Ovary (tissue), 9 donors: ENCODE measurements around the gene CYP20A1. TPM values are rescaled to one million over a fixed set of nuclear protein-coding genes. Genes with fewer than 3 reads are reported as not detected.

Experiments
- DNase-seq, 5 donors: peaks; one replicate each; pipeline ENCODE4 v3.0.0-alpha.2; 2019 to 2020
- H3K27ac ChIP-seq, 2 donors: fragments of 200-600 bp; one replicate each; pipeline versions ENCODE4 v1.5.1 to v1.8.0; 2019 to 2022
- H3K27me3 ChIP-seq: fragments of 200-600 bp; one replicate; pipeline ENCODE4 v1.8.0; 2022
- H3K36me3 ChIP-seq: fragments of 200-600 bp; sonication (generic); one replicate; pipeline ENCODE4 v1.5.1; 2019
- H3K4me1 ChIP-seq: one replicate; pipeline ENCODE4 v1.8.1; 2013; ENCODE audit warnings: mild to moderate bottlenecking, moderate library complexity; ENCODE audit not compliant: insufficient read depth
- H3K4me3 ChIP-seq: fragments of 200-600 bp; sonication (generic); one replicate; pipeline ENCODE4 v1.5.1; 2017
- H3K9me3 ChIP-seq, 2 donors: fragments of 200-600 bp in 1 of 2; sonication (generic) in 1 of 2; one replicate each; pipeline versions ENCODE4 v1.5.1 to v1.8.1; 2013 to 2019; ENCODE audit warnings: mild to moderate bottlenecking in 1 of 2, moderate library complexity in 1 of 2
- CTCF ChIP-seq, 3 donors: fragments of 450-650 bp in 2 of 3; fragments of 200-600 bp in 1 of 3; IDR thresholded peaks; one replicate each; pipeline versions ENCODE4 v1.5.1 to v1.8.0; 2016 to 2022; ENCODE audit warnings: antibody characterized with exemption in 3 of 3, mild to moderate bottlenecking in 1 of 3
- EP300 ChIP-seq: sonication (generic); formaldehyde crosslinking; IDR thresholded peaks from one replicate; pipeline ENCODE4 v1.6.1; 2017; ENCODE audit warnings: antibody characterized with exemption
- POLR2A ChIP-seq: fragments of 450-650 bp; IDR thresholded peaks from one replicate; pipeline ENCODE4 v1.6.1; 2017; ENCODE audit warnings: antibody characterized with exemption, mild to moderate bottlenecking, moderate library complexity
- WGBS, 3 donors: extraction: QIAGEN DNeasy Blood & Tissue Kit in 1 of 3; methylation state at CpG; one replicate each; pipeline versions ENCODE4 v1.1.5 to v1.1.7; 2013 to 2017; 5-methylcytosine and 5-hydroxymethylcytosine counted together
- intact Hi-C, 4 donors: fragments of 100-400 bp; cut with DNase I; formaldehyde crosslinking; loops; one replicate each; pipeline versions ENCODE4 v1.11.0 to v1.15.1; 2022 to 2023
- polyA plus RNA-seq, 2 donors: library from polyadenylated mRNA; stranded (reverse); fragments of 200-250 nt in 1 of 2; fragments of 350-450 nt in 1 of 2; fragmentation: Illumina TruSeq in 1 of 2; extraction: RNeasy Lipid Tissue Mini Kit (QIAGEN cat#74804) in 1 of 2; gene quantifications; one replicate each; pipeline ENCODE4 v1.2.3, GENCODE V29; 2013 to 2014
- total RNA-seq, 7 donors: library from RNA; depleted of rRNA in 2 of 7; stranded (reverse); fragments of >200 nt in 2 of 7; fragmentation: NEBNext Ultra II Directional in 3 of 7; extraction: Animal tissue kit (Norgen Biotek cat#: 25700) in 3 of 7; gene quantifications; one replicate each; pipeline versions ENCODE4 v1.1.0 to v1.2.4, GENCODE V29; 2016 to 2023
- donor health status: DM: no; HTN: no; CAD: no; lungs with moderate emphysema.
- donor health status: DM: no; HTN: no; CAD: no.
- donor health status: Bipolar disorder and iron deficiency.
- donor health status: DM: yes; HTN: yes; CAD: no.
- donor health status: DM: no; HTN: no; CAD: no.
- donor health status: DM: yes; HTN: yes; CAD: no.

Gene CYP20A1
- total and polyA plus RNA-seq, 9 donors, result 20.3 to 51.0 (median 33.4) TPM

DNA sequence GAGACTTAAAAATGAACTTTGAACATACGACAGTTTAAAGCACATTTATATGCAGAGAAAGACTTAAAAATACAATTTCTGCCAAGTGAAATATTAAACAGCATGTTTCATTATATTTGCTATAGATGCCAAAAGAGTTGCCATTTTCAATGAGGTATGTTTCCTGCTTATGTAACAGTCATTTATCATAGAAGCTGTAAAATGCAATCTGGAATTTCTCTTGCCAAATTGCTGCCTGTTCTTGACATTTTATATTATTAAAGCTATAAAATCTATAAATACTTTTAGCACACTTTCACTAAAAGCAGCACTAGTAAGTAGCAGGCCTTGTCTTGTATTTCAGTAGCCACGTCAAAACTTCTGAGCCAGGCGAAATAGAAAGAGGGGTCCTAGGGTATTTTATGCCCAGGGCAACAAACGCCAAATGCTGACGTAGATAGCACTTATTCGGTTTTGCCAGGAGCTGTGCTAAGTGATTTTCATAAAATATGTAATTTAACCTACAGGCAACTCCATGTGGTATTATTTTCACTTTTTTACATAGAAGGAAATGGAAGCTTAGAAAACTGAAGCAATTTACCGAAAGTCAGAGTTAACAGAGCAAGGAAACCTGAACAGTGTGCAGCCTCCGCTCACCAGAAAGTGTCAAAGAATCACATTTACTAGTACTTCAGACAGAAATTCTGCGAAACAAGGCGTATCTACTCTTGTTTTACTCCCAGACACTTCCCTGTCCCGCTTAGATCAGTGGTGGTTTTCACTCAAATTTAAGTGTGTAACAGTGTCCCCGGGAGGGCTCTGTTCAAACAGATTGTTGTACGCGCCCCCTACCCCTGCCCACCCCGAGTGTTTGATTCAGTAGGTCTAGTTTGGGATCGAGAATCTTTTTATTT lies 1.2 kb upstream of the CYP20A1 start:
- H3K4me1 ChIP-seq, result peaks cover 10% of the 10 kb centered on the region
- H3K9me3 ChIP-seq, result no peaks in the 10 kb centered on the region
- DNase-seq, result no peak
- peak overlapping the region; percentile 89 for H3K4me3 ChIP-seq
- TF ChIP-seq POLR2A (no peak), CTCF (IDR thresholded peaks at IDR 0.05) (no peak), EP300 (no peak)
- WGBS, 3 donors, result 61 to 81% (median 74%) methylated on average over 16 of the region's 16 CpGs
- no peaks in the 10 kb centered on the region for H3K27me3 ChIP-seq
- intact Hi-C loops, result loop anchor here in 1 of 4 donors (2.0 to 5.0 kb wide), 2 partner anchors 91 to 215 kb away; partner anchors contain the start of gene ABI2
- no peaks in the 10 kb centered on the region for H3K36me3 ChIP-seq
- H3K27ac ChIP-seq, result no peak overlapping the region

DNA sequence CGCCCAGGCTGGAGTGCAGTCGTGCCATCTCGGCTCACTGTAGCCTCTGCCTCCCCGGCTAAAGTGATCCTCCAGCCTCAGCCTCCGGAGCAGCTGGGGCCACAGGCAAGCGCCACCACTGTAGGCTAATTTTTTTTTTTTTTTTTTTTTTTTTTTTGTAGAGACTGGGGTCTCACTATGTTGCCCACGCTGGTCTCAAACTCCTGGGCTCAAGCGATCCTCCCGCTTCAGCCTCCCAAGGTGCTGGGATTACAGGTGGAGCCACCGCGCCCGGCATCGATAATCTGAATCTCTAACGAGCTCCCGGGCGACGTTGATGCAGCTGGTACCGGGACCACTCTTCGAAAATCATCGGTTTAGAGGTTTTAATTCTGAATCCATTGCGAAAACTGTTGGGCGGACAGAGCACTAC lies 520 bp upstream of the CYP20A1 start:
- intact Hi-C loops, result loop anchor here in 1 of 4 donors (2.0 to 5.0 kb wide), 2 partner anchors 91 to 214 kb away; partner anchors contain the start of gene ABI2

GRCh38 chr2:203240491-203240890 lies 1.7 kb downstream of the CYP20A1 start:
- TF ChIP-seq POLR2A, result no peak
- H3K27me3 ChIP-seq, result no peaks in the 10 kb centered on the region
- WGBS, 3 donors, result 42 to 71% (median 47%) methylated on average over 5 of the region's 5 CpGs
- no peak for DNase-seq
- H3K27ac ChIP-seq, result no peak overlapping the region
- H3K4me3 ChIP-seq, result peak overlapping the region; percentile 89
- intact Hi-C loops, result no loop called here
- no peaks in the 10 kb centered on the region for H3K9me3 ChIP-seq
- H3K36me3 ChIP-seq, result no peaks in the 10 kb centered on the region
- H3K4me1 ChIP-seq, result peaks cover 10% of the 10 kb centered on the region

More for the DNA sequence above, 520 bp upstream of the CYP20A1 start:
- Histone ChIP-seq H3K4me3 (peak overlapping the region; percentile 89), H3K9me3 (no peaks in the 10 kb centered on the region), H3K27ac (peak overlapping the region; percentile 96 to 97), H3K4me1 (peaks cover 10% of the 10 kb centered on the region), H3K27me3 (no peaks in the 10 kb centered on the region), H3K36me3 (no peaks in the 10 kb centered on the region)
- no peak for DNase-seq
- 7 to 17% (median 17%) methylated on average over 22 of the region's 22 CpGs for WGBS, 3 donors
- no peak for TF ChIP-seq EP300
- TF ChIP-seq POLR2A, result no peak
- no peak for TF ChIP-seq CTCF (IDR thresholded peaks at IDR 0.05)

DNA sequence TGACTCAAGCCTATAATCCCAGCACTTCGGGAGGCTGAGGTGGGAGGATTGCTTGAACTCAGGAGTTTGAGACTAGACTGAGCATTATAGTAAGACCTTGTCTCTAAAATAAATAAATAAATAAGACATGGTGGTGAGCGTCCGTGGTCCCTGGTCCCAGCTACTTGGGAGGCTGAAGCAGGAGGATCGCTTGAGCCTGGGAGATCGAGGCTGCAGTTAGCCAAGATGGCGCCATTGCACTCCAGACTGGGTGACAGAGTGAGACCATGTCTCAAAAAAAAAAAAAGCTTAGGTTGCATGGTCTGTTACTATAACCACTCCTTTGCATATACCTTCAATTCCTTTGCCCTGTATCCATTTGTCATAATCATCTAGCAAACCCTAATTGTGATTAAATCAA lies 3.7 kb downstream of the CYP20A1 start:
- H3K27me3 ChIP-seq, result no peaks in the 10 kb centered on the region
- no peak overlapping the region for H3K27ac ChIP-seq
- peaks cover 10% of the 10 kb centered on the region for H3K4me1 ChIP-seq
- no peaks in the 10 kb centered on the region for H3K9me3 ChIP-seq
- H3K36me3 ChIP-seq, result no peaks in the 10 kb centered on the region
- no peak overlapping the region for H3K4me3 ChIP-seq
- no peak for TF ChIP-seq EP300
- no peak for TF ChIP-seq POLR2A
- TF ChIP-seq CTCF (IDR thresholded peaks at IDR 0.05), result no peak
- intact Hi-C loops, result no loop called here
- no peak for DNase-seq
- WGBS, 3 donors, result 97 to 98% (median 98%) methylated on average over 6 of the region's 6 CpGs

GRCh38 chr2:203246646-203247045 lies 7.8 kb downstream of the CYP20A1 start:
- Histone ChIP-seq H3K9me3 (no peaks in the 10 kb centered on the region), H3K27me3 (no peaks in the 10 kb centered on the region), H3K4me1 (no peaks in the 10 kb centered on the region), H3K36me3 (no peaks in the 10 kb centered on the region), H3K4me3 (no peak overlapping the region), H3K27ac (no peak overlapping the region)
- TF ChIP-seq CTCF (IDR thresholded peaks at IDR 0.05) (no peak), POLR2A (no peak), EP300 (no peak)
- intact Hi-C loops, result no loop called here
- no peak for DNase-seq
- WGBS, 3 donors, result 90 to 95% (median 94%) methylated on average over 3 of the region's 3 CpGs
